H1 (cell line): ENCODE data around the gene CNTD1.

Experiments used
- EGR1 ChIP-seq: IDR thresholded peaks from 2 replicates; pipeline ENCODE4 v1.6.1; 2011; ENCODE audit warnings: low read depth, low read length, borderline replicate concordance
- EZH2 ChIP-seq: fragments of 200-600 bp; sonication (generic); IDR thresholded peaks from 2 replicates; pipeline ENCODE4 v1.7.1; 2012; ENCODE audit warnings: low read depth, mild to moderate bottlenecking, moderate library complexity, low read length, inconsistent platforms; ENCODE audit not compliant: severe bottlenecking
- SP4 ChIP-seq: IDR thresholded peaks from 2 replicates; pipeline ENCODE4 v1.6.1; 2012; ENCODE audit warnings: low read length, inconsistent platforms
- TAF1 ChIP-seq: IDR thresholded peaks from 2 replicates; pipeline ENCODE4 v1.6.1; 2011; ENCODE audit warnings: mild to moderate bottlenecking, low read depth, low read length
- TF ChIP-seq, protein P1 (sequence below), 3 experiments: IDR thresholded peaks; 1 replicate in 2 of 3; 2 replicates in 1 of 3; pipeline versions ENCODE4 v1.5.1 to v1.6.1; 2011; ENCODE audit warnings: low read length in 3 of 3, mild to moderate bottlenecking in 3 of 3, inconsistent platforms in 2 of 3, low read depth in 1 of 3, moderate library complexity in 1 of 3; ENCODE audit not compliant: insufficient read depth in 1 of 3; ENCODE audit errors: control extremely low read depth in 1 of 3

DNA sequence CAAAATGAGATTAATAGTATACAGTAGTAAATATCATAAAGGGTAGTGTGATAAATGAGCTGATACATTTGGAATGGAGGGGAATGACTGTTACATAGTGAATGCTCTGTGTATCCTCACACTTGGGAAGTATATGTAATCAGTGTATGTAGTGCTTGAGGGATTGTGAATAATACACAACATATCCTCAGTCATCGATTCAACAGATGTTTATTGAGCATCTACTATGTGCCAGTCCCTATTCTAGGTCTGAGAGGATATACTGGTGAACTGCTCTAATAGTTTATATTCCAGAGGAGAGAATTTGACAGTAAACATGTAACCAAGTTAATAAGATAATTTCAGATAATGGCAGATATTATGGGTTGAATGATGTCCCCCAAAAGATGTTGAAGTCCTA lies 28.8 kb downstream of the CNTD1 start:
- TF ChIP-seq TAF1: no peak
- TF ChIP-seq, protein P1, sequence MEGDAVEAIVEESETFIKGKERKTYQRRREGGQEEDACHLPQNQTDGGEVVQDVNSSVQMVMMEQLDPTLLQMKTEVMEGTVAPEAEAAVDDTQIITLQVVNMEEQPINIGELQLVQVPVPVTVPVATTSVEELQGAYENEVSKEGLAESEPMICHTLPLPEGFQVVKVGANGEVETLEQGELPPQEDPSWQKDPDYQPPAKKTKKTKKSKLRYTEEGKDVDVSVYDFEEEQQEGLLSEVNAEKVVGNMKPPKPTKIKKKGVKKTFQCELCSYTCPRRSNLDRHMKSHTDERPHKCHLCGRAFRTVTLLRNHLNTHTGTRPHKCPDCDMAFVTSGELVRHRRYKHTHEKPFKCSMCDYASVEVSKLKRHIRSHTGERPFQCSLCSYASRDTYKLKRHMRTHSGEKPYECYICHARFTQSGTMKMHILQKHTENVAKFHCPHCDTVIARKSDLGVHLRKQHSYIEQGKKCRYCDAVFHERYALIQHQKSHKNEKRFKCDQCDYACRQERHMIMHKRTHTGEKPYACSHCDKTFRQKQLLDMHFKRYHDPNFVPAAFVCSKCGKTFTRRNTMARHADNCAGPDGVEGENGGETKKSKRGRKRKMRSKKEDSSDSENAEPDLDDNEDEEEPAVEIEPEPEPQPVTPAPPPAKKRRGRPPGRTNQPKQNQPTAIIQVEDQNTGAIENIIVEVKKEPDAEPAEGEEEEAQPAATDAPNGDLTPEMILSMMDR (IDR thresholded peaks at IDR 0.05; ENCODE audit: control extremely low read depth in 1 of 3, insufficient read depth in 1 of 3, low read depth in 1 of 3, low read length in 3 of 3): no peak
- TF ChIP-seq EGR1: no peak
- TF ChIP-seq EZH2: no peak
- no peak for TF ChIP-seq SP4
